ENCODE results near the gene TNS3.

Gene TNS3

GRCh38 chr7:47503281-47503680, 78.6 kb downstream of the TNS3 start:
- Histone ChIP-seq H2AFZ (ENCODE audit: low read length, unreplicated experiment) (no peak overlapping the region), H3K4me3 (ENCODE audit: low read depth, low read length) (no peak overlapping the region), H3K27me3 (ENCODE audit: insufficient read depth, low read length) (no peaks in the 10 kb centered on the region), H3K36me3 (ENCODE audit: insufficient read depth, low read length) (peaks cover 3% of the 10 kb centered on the region; the same call in 1 of the 2 replicates), H3K4me1 (ENCODE audit: control insufficient read depth, insufficient read depth, low read length, unreplicated experiment) (peaks cover 48% of the 10 kb centered on the region), H3K79me2 (ENCODE audit: control insufficient read depth, insufficient read depth, low read length, unreplicated experiment) (peaks cover 37% of the 10 kb centered on the region), H3K27ac (ENCODE audit: low read depth, low read length) (peak overlapping the region; percentile 10; the same call in 1 of the 2 replicates)

GRCh38 chr7:47502240-47502877, 79.6 kb downstream of the TNS3 start:
- peak overlapping the region; percentile 59 for H3K27ac ChIP-seq (ENCODE audit: low read depth, low read length)
- no peak overlapping the region for H3K4me3 ChIP-seq (ENCODE audit: low read depth, low read length)
- H2AFZ ChIP-seq (ENCODE audit: low read length, unreplicated experiment): no peak overlapping the region
- H3K4me1 ChIP-seq (ENCODE audit: control insufficient read depth, insufficient read depth, low read length, unreplicated experiment): peaks cover 39% of the 10 kb centered on the region
- H3K79me2 ChIP-seq (ENCODE audit: control insufficient read depth, insufficient read depth, low read length, unreplicated experiment): peaks cover 45% of the 10 kb centered on the region
- peaks cover 3% of the 10 kb centered on the region; the same call in 1 of the 2 replicates for H3K36me3 ChIP-seq (ENCODE audit: insufficient read depth, low read length)
- no peaks in the 10 kb centered on the region for H3K27me3 ChIP-seq (ENCODE audit: insufficient read depth, low read length)

DNA sequence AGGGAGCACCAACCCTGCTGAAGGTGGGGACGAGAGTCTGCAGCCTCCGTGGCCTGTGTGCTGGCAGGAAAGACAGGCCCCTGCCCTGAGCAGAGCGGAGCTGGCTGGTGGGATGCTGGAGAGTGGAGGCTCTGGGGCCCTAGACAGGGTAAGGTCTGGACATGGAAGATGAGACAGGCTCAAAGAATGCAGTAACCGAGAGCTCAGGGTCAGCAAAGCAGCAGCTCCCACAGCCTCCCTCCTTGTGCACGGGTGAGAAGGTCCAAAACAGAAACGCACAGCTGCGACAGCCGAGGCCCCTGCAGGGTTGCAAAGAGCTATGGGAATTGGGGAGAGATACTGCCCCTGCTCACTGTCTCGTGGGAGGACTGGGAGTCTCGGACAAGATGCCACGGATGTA, 80.5 kb downstream of the TNS3 start:
- peak overlapping the region; percentile 59 for H3K27ac ChIP-seq (ENCODE audit: low read depth, low read length)
- H3K4me1 ChIP-seq (ENCODE audit: control insufficient read depth, insufficient read depth, low read length, unreplicated experiment): peaks cover 30% of the 10 kb centered on the region
- H3K79me2 ChIP-seq (ENCODE audit: control insufficient read depth, insufficient read depth, low read length, unreplicated experiment): peaks cover 48% of the 10 kb centered on the region
- peaks cover 3% of the 10 kb centered on the region; the same call in 1 of the 2 replicates for H3K36me3 ChIP-seq (ENCODE audit: insufficient read depth, low read length)
- H3K27me3 ChIP-seq (ENCODE audit: insufficient read depth, low read length): no peaks in the 10 kb centered on the region
- no peak overlapping the region for H3K4me3 ChIP-seq (ENCODE audit: low read depth, low read length)
- H2AFZ ChIP-seq (ENCODE audit: low read length, unreplicated experiment): peak overlapping the region; percentile 22

DNA sequence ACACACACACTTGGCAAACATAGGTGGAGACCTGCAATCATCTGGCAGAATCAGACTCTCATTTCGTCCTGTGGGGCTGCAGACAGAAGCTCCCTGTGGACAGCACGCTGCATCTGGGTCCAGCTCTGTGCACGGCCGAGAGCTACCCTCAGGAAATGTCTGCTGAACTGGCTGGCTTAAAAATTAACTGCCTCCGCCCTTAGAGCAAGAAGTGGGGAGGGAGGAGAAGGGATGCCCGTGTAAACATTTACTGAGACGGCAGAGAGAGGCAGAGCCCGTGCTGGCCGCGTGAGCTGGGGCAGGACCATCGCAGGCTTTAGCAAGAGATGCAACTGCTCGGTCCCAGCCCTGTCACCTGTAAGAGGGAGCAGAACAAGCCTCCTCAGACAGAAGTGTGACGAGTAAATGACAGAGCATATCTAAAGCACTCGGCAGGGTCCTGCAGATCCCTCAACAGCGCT, 81.8 kb downstream of the TNS3 start:
- no peak overlapping the region for H3K4me3 ChIP-seq (ENCODE audit: low read depth, low read length)
- peaks cover 28% of the 10 kb centered on the region for H3K4me1 ChIP-seq (ENCODE audit: control insufficient read depth, insufficient read depth, low read length, unreplicated experiment)
- H2AFZ ChIP-seq (ENCODE audit: low read length, unreplicated experiment): no peak overlapping the region
- no peaks in the 10 kb centered on the region for H3K36me3 ChIP-seq (ENCODE audit: insufficient read depth, low read length)
- no peaks in the 10 kb centered on the region for H3K27me3 ChIP-seq (ENCODE audit: insufficient read depth, low read length)
- peaks cover 48% of the 10 kb centered on the region for H3K79me2 ChIP-seq (ENCODE audit: control insufficient read depth, insufficient read depth, low read length, unreplicated experiment)
- H3K27ac ChIP-seq (ENCODE audit: low read depth, low read length): no peak overlapping the region

GRCh38 chr7:47498229-47499056, 83.5 kb downstream of the TNS3 start:
- Histone ChIP-seq H3K36me3 (ENCODE audit: insufficient read depth, low read length) (no peaks in the 10 kb centered on the region), H2AFZ (ENCODE audit: low read length, unreplicated experiment) (no peak overlapping the region), H3K27me3 (ENCODE audit: insufficient read depth, low read length) (no peaks in the 10 kb centered on the region), H3K27ac (ENCODE audit: low read depth, low read length) (no peak overlapping the region), H3K4me1 (ENCODE audit: control insufficient read depth, insufficient read depth, low read length, unreplicated experiment) (peaks cover 30% of the 10 kb centered on the region), H3K4me3 (ENCODE audit: low read depth, low read length) (no peak overlapping the region), H3K79me2 (ENCODE audit: control insufficient read depth, insufficient read depth, low read length, unreplicated experiment) (peaks cover 48% of the 10 kb centered on the region)

GRCh38 chr7:47497367-47498096, 84.4 kb downstream of the TNS3 start:
- no peak overlapping the region for H3K27ac ChIP-seq (ENCODE audit: low read depth, low read length)
- no peaks in the 10 kb centered on the region for H3K27me3 ChIP-seq (ENCODE audit: insufficient read depth, low read length)
- no peak overlapping the region for H3K4me3 ChIP-seq (ENCODE audit: low read depth, low read length)
- peaks cover 22% of the 10 kb centered on the region for H3K4me1 ChIP-seq (ENCODE audit: control insufficient read depth, insufficient read depth, low read length, unreplicated experiment)
- H3K36me3 ChIP-seq (ENCODE audit: insufficient read depth, low read length): no peaks in the 10 kb centered on the region
- H2AFZ ChIP-seq (ENCODE audit: low read length, unreplicated experiment): no peak overlapping the region
- peaks cover 48% of the 10 kb centered on the region for H3K79me2 ChIP-seq (ENCODE audit: control insufficient read depth, insufficient read depth, low read length, unreplicated experiment)

DNA sequence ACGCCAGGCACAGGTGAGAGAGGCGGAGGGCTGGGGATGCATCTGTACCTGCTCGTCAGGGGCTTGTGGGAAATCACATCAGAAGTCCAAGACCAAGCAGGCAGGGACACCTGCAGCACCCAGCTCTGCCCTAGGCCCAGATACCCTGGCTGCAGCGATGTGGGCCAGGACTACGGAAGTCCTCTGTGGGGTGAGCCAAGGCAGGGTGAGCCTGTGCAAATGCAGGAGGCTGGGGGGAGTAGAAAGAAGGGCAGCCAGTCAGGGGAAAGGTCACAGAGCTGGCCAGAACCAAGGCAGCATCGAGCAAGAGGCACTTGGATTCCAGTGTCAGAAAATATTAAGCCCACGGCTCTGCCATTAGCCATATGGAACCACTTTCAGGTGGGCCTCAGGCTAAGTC, 85.2 kb downstream of the TNS3 start:
- Histone ChIP-seq H3K27me3 (ENCODE audit: insufficient read depth, low read length) (no peaks in the 10 kb centered on the region), H3K27ac (ENCODE audit: low read depth, low read length) (no peak overlapping the region), H3K79me2 (ENCODE audit: control insufficient read depth, insufficient read depth, low read length, unreplicated experiment) (peaks cover 41% of the 10 kb centered on the region), H2AFZ (ENCODE audit: low read length, unreplicated experiment) (no peak overlapping the region), H3K4me3 (ENCODE audit: low read depth, low read length) (no peak overlapping the region), H3K36me3 (ENCODE audit: insufficient read depth, low read length) (no peaks in the 10 kb centered on the region), H3K4me1 (ENCODE audit: control insufficient read depth, insufficient read depth, low read length, unreplicated experiment) (peaks cover 14% of the 10 kb centered on the region)

DNA sequence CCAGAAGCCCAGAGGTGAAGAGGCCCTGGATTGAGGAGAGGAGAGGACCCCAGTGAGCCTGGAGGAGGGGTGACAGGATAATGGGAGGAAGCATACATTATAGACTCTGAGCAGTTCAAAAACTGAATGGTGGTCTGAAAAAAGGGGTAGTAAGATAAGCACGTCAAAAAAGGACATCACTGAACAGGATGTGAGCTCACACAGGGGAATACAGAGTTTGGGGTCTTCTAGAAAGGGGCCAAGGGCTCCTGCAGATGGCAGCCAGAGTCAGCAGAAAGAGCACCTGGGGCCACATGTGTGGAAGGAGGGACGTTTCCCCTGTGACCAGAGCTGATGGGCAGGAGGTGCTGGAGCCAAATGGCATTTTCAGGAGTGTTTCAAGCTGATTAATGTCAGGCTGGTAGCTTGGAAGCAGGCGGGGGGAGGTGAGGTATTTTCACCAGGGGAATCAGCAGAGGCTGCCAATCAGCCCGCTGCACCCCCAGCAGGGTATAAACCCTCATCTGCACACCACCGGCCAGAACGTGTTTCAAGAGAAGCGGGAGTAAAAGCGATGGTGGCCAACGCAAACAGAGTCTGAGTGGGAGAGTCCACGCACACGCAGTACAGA, 85.8 kb downstream of the TNS3 start:
- no peak overlapping the region for H3K4me3 ChIP-seq (ENCODE audit: low read depth, low read length)
- H3K79me2 ChIP-seq (ENCODE audit: control insufficient read depth, insufficient read depth, low read length, unreplicated experiment): peaks cover 44% of the 10 kb centered on the region
- H3K36me3 ChIP-seq (ENCODE audit: insufficient read depth, low read length): no peaks in the 10 kb centered on the region
- H2AFZ ChIP-seq (ENCODE audit: low read length, unreplicated experiment): no peak overlapping the region
- no peak overlapping the region for H3K27ac ChIP-seq (ENCODE audit: low read depth, low read length)
- no peaks in the 10 kb centered on the region for H3K27me3 ChIP-seq (ENCODE audit: insufficient read depth, low read length)
- peaks cover 9% of the 10 kb centered on the region for H3K4me1 ChIP-seq (ENCODE audit: control insufficient read depth, insufficient read depth, low read length, unreplicated experiment)

DNA sequence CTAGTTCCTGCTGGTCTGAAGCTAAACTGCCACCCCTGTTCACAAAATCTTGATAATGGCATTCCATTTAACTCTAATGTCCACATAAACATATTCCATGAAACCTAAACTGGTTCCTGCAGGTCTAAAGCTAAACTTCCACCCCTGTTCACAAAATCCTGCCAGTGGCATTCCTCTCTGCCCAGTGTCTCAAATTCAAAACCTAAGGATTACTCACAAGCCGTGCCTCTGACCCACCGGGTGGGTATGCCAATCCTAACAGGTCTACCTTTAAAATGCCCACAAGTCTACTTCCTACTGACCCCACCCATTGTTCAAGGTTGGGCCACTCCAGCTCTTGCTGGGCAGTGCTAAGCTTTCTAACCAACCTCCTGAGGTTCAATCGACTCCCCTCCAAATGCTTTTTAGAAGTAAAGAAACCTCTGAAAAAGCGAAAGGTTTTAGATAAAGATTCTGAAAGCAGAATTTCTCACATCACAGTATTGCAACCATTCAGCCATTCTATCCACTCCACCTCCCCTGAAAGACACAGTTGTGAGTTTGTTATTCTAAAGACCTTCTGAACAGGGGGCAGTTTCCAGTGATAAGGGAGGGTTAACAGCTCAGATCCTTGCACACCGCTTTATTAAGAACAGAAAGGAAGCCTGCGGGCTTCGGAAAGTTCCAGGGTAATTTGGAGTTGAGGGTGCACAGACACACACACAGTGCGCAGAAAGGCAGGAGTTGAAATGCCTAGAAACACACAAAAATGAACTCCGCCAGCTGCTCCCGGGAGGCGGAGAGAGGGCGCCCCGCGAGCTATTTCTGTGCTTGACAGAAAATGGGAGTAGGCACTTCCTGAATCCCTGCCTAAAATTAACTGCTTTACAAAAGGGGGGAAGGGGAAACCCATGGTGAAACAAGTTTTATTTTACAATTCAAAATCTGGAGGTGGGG, 87.7 kb downstream of the TNS3 start:
- Histone ChIP-seq H3K27me3 (ENCODE audit: insufficient read depth, low read length) (no peaks in the 10 kb centered on the region), H3K36me3 (ENCODE audit: insufficient read depth, low read length) (no peaks in the 10 kb centered on the region), H3K4me3 (ENCODE audit: low read depth, low read length) (no peak overlapping the region), H3K79me2 (ENCODE audit: control insufficient read depth, insufficient read depth, low read length, unreplicated experiment) (peaks cover 34% of the 10 kb centered on the region), H3K4me1 (ENCODE audit: control insufficient read depth, insufficient read depth, low read length, unreplicated experiment) (peaks cover 7% of the 10 kb centered on the region), H2AFZ (ENCODE audit: low read length, unreplicated experiment) (no peak overlapping the region), H3K27ac (ENCODE audit: low read depth, low read length) (no peak overlapping the region)
